ENCODE data around the gene SORCS2. TPM values are rescaled to one million over a fixed set of nuclear protein-coding genes. Genes with fewer than 3 reads are reported as not detected.

The SORCS2 gene
- total RNA-seq, 1 donor from 2014 or later: under 0.01 TPM

DNA sequence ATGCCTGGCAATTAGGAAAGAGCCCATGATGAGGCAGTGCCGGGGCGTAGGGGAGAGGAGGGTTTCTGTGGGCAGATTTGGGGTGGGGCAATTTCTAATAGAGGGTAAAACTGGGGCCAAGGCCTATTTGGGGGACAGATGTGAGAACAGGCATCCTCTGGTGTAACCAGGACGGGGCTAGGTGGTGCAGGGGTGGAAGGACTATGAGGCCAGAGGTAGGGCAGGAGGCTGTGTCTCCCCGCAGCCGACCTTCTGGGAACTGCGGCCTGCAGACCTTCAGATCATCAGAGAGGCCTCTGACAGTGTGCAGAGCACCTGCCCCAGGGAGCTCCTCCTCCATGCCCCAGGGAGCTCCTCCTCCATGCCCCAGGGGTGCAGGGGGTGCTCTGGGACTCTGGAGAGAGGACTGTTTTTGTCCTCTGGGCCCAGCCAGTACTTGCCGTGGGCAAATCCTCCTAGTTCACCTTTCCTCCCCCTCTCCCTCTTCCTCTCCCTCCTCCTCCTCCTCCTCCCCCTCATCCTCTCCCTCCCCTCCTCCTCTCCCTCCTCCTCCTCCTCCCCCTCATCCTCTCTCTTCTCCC, 101.9 kb downstream of the SORCS2 start:
- DNase-seq: no peak

- DNase-seq: no peak
Observed at GRCh38 chr4:7295197-7295910, 103.0 kb downstream of the SORCS2 start.

DNA sequence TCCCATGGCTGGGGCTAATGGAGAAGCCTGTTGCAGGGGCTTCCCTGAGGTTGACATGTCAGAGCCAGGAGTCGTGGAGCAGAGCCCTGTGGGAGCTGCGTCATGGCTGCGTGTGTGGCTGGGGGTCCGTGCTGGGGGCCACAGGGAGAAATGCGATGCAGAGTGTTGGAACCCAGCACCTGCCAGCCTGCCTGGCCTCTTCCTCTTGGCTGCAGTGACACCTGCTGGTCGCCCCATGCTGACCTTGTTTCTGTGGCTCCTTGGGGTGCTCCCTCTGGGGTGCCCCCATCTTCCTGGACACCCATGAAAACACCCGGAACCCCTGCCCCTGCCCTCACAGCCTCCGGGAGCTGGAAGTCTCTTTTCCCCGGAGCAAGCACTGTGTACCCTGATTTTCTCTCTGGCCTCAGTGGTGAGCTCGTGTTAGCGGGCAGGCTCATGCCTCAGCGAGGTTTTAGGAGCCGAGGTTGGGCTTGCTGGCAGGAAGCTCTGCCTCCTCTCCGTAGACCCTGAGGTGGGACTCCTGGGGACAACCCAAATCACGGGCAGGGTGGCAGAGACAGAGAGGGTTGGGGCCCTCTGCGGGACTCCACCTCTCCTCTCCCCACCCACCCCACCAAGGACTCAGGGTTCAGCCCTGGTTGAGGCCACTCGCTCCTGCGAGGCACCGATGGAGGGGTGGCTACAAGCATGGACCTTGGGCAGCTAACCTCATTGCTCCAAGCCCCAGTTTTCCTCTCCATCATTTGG, 103.7 kb downstream of the SORCS2 start:
- DNase-seq: peak; percentile 42

DNA sequence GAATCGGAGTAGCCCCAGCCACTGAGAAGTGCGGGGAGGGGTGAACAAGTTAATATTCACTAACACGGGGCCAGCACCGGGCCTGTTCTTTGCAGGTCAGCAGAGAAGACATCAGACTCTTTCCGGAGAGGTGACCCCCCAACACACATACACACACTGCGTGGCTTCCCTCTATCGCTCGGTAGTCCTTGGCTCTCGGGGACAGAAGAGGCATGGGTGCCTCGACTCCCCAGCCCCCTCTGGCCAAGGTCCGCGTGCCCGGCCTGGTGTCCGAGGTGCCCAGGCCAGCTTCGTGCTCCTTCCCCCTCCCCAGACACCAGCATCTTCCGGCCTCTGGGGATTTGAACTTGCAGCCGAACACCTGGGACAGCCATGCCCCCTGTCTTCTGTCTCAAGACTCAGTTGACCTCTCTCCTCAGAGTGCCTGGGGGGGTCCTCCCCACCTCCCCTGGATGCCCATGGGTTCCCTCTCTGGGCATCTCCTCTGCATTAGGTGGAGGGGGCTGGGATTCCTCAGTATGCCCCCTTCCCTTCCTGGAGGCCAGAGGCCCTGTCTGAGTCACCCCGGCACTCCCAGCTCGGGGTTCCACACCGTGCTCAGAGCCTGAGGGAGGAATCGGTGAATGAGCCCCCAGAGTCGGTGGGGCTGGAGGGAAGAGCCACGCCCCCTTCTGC, 104.5 kb downstream of the SORCS2 start:
- no peak for DNase-seq

- DNase-seq: no peak
Observed at GRCh38 chr4:7297374-7297773, 105.0 kb downstream of the SORCS2 start.

DNA sequence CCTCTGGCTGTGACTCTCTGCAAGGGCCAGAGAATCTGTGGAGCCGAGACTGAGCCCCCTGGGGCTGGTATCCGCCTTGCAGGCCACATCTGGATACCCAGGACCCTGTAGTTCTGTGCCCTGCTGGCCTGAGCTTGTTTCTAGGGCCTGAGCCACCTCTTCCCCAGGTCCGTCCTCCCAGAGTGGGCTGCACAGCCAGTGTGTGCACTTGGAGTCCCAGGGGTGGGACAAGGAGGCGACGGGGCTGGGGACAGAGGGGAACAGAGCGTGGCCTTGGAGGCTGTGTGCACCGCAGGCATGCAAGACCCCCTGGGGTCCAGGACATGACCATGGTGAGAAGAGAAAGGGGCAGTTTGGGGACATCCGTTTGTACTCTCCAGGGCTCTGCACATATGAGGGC, 105.5 kb downstream of the SORCS2 start:
- DNase-seq: no peak

DNA sequence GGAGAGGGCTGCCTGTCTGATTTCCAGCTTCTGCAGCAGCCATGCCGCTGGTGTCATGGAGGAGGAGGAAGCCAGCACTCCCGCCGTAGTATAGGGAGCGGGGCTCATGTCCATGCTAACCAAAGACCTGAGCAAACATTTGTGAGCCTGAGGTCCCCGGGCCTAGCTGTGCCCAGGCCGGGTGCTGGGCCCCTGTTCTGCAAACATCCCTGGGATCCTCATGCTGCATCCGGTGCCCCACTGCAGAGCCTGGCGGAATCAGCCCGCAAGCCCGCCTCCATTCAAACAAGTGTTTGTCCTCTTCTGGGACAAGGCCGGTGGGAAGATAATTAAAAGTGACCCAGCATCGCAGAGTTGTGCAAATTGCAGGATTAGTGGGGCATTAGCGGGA, 106.3 kb downstream of the SORCS2 start:
- no peak for DNase-seq

DNA sequence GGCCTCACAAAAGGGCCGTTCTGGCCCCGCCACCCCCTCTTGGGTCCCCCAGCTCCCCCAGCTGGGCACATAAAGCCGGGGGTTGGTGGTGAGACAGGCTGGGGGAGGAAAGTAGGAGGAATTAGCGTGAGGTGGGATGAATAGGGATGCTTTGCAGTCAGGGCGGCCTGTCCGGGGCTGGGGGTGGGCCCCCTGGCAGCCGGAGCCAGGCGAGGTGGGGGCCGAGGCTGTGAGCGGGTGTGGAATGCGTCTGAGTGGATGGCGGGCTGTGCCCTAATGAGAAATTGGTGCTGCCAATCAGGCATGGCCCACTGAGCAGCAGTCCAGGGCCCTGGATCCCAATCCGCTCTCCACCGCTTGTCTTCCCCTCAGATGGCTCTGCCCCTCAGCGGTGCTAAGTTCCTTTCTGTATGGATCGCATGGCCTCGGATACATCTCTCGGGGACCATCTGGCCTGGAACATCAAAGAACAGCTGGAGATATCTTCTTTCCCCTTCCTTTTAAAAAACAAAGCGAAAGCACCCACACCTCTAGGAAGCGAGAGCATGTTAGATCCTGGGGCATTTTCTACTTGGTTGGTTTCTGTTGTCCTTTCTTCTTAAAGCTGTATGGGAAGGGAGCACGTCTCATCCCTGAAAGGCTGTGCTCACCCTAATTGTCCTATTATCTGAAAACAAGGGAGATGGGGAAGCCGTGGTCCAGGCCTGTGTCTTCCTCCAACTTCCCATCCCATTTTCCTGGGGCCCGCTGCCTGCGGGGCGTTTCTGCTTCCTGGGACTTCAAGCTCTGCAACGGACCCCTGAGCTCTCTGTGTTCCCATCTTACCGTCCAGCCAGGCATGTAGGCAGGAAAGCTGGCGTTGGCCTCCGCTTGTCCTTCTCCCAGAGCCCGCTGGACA, 106.9 kb downstream of the SORCS2 start:
- no peak for DNase-seq

DNA sequence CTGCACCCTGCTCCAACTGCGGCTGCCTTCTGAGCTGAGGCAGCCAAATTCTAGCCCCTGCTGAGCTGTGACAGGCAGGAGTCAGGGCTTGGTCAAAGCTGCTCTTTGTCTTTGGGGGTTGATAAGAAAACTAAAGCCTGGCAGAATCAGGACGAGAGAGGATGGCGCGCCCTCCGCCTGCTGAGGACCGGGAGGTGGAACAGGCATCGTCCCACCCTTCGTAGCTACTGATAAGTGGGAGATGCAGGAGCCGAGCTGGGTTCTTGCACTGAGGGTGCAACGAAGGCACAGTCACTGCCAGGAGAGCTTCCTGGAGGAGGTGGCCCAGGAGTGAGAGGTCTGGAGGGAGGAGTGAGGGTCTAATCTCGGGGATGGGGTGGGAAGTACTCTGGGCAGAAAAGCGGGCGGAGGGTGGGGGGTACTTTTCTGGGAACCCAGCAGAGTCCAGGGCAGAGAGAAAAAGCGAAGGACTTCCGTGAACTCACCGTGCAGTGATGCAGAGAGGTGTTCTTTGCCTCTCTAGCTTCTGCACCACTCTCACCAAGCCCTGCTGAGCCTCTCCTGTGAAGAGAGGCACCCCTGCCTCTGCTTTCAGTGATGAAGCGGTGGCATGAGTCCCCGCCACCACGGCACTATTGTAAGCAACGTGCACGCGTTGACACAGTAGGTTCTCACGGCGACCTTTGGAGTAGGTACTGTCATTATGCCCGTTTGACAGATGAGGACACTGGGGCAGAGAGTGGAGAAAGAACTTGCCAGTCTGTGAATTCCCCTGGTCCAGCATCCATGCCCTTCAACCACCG, 107.8 kb downstream of the SORCS2 start:
- no peak for DNase-seq

GRCh38 chr4:7300711-7301095, 108.4 kb downstream of the SORCS2 start:
- no peak for DNase-seq

DNA sequence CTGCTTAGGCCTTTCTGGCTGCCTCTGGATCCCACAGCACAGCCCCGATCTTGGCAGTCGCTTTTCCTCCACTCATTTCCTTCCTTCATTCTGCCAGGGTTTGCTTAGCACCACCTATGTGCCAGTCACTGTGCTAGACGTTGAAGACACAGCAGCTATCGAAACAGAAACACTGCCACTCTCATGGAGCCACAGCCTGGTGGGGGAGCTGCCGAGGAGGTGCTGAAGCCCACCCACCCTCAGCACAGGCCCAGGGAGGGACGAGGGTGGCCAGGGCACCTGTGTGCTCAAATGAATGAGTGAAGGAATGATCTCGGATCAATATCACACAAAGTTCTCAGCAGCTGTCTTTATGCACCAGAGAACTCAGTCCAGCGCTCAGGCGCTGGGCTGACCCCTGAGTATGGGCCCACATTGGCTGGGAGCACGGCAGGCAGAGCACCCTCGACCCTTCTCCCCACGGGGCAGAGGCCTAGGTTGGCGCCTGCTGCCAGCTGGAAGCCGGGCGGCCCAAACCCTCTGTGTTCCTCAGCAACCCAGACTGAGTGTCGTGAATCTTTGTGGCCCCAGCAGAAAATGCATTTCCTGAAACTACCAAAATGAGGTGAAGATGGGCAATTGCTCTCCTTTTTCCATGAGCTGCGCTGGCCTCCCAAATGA, 108.9 kb downstream of the SORCS2 start:
- no peak for DNase-seq

- no peak for DNase-seq
Observed at GRCh38 chr4:7301846-7302630, 109.7 kb downstream of the SORCS2 start.

DNA sequence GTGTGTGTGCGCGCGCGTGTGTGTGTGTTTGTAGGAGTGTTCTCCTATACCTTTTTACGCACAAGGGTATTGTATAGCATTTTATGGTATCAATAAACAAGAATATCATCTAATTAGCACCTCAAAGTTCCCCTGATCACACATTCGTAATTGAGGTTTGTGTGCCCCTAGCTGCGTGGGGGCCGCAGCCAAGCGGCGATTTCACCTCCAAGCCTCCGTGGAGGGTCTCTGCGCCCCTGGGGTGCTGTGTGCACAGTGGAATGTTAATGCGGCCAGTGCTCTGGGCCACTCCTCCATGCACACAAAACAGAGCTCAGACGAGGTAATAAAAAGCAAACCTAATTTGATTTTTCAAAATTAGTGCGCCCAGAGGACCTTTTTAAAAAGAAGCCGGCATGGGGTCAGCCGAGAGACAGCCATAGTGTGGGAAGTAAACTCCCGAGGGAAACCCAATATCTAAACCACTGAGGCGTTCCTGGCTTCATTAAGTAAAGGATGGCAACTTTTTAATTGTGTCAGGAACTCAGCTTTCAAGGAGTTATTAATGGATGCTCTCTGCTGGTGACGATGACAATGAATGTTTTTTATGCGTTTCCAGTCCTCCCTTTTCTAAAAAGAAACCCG, 110.6 kb downstream of the SORCS2 start:
- no peak for DNase-seq

- DNase-seq: no peak
Observed at GRCh38 chr4:7303561-7303960, 111.2 kb downstream of the SORCS2 start.

GRCh38 chr4:7304436-7304835, 112.1 kb downstream of the SORCS2 start:
- no peak for DNase-seq

DNA sequence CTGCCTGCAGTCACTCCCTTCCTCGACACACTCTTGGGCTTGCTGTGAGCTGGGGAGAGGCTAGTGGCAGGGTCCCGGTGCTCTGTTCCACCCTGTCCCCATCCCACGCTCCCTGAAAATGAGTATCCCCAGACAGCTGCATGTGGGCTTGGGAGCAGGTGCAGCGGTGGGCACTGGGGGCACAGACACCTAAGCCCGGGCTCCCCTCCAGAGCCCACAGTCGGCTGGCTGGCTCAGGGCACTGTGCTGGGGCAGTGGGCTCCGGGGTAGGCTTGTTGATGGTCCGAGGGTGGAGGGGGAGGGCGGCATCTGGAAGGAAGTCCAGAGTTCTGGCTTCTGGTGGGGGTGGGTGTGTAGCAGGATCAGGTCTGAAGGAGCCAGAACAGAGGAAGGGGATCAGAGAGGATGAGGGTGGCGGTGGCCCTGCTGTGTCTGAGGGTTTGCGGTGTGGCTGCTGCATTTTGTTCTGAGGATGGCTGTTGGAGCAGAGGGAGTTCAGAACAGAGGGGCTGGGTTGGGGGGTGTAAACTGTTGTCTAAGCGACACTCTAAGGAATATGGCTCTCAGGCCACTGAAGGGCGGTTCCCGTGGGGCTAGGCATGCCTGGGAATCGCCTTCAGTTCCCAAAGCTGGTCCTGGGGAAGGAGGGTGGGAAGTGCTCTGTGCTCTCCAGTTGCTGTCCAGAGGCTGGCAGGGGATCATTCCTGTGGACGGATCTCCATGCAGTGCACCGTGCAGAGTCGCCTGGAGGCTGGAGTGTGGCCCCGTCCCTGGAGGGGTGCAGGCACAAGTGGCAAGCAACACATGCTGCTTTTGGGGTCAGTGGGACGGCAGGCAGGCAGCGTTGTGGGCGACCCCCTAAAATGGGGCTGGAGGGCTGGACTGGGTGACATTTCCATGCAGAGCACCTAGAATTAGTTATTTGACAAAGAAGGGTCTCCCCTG, 114.0 kb downstream of the SORCS2 start:
- DNase-seq: no peak

DNA sequence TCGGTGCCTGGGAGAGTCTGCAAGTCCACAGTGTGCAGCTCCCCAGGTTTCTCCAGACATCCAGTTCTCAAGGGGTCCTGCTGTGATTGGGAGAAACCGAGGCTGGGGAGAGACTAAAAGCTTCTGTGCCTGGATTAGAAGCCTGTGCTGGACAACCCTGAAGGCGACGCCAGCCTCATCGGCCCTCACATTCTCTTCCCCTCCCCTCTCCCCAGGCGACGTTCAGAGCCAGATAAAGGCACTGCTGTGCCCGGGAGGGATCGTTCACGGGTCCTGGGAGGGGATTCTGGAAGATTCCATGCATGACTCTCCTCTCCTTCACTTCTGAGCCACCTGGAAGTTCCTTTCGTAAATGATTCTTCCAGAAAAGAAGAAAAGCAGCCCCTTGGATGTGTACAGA, 114.6 kb downstream of the SORCS2 start:
- no peak for DNase-seq

DNA sequence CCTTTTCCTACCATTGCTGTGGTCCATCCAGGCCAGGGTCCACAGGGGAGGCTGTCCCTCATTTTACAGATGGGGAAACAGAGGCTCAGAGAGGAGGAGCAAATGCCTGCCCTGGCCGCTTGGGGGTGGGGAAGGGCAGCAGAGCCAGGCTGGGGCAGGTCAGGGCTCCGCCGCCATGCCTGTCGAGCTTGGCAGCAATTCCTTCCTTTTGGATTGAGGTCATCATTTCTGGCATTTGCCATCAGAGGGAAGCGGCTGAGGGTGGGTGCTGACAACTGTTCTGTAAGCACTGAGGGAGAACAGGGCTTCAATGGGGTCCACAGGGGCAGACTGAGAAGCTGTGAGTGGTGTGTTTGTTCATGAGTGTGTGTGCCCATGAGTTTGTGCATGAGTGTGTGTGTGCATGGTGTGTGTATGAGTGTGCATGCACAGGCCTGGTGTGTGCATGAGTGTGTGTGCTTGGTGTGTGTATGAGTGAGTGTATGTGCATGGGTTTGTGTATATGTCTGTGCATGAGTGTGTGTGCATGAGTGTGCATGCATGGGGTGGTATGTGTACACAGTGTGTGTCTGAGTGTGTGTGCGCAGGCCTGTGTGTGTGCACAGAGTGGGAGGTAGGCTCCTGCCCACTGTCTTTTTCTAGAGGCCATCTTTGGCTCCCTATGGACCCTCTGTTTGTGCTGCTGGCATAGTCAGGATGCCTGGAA, 115.2 kb downstream of the SORCS2 start:
- DNase-seq: no peak

All from dermis blood vessel endothelial cell (primary cell).